Activated CD4-positive, CD25-positive, alpha-beta regulatory T cell treated with anti-CD3 and anti-CD28 coated beads, Interleukin-2, amount 50 U/mL, for 72 hours (primary cell): ENCODE results near the gene PEAK3.
A peak's percentile ranks its signal among the peaks of the same experiment; 100 is the strongest.

Source experiments
- DNase-seq: peaks from one replicate; pipeline ENCODE4 v3.0.0; 2021

The PEAK3 gene

DNA sequence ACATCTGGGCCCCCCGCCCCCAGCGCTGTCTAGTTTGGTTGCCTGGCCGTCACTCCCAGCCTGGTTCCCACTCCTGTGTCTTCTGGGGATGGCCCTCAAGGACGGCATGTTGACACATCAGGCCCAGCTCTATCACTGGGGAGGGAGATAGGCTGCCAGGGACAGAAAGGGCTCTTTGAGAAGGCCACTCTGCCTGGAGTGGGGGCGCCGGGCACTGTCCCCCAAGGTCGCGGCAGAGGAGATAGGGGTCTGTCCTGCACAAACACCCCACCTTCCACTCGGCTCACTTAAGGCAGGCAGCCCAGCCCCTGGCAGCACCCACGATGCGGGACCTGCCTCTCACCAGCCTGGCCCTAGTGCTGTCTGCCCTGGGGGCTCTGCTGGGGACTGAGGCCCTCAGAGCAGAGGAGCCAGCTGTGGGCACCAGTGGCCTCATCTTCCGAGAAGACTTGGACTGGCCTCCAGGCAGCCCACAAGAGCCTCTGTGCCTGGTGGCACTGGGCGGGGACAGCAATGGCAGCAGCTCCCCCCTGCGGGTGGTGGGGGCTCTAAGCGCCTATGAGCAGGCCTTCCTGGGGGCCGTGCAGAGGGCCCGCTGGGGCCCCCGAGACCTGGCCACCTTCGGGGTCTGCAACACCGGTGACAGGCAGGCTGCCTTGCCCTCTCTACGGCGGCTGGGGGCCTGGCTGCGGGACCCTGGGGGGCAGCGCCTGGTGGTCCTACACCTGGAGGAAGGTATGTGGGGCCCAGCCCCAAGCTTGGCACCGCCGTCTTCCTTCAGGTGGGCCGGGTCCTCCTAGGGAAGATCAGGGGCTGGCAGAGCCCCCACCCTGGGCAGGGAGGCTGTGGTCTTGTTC is 32.7 kb downstream of the PEAK3 start, which contains the start of gene AMH:
TSS of gene AMH (plus strand) at position 314 of the 857 bp plus-strand sequence. CDS start at position 324, 10 bp downstream.
- DNase-seq, result no peak

GRCh38 chr19:2248136-2249009 is 33.6 kb downstream of the PEAK3 start:
- DNase-seq, result no peak

DNA sequence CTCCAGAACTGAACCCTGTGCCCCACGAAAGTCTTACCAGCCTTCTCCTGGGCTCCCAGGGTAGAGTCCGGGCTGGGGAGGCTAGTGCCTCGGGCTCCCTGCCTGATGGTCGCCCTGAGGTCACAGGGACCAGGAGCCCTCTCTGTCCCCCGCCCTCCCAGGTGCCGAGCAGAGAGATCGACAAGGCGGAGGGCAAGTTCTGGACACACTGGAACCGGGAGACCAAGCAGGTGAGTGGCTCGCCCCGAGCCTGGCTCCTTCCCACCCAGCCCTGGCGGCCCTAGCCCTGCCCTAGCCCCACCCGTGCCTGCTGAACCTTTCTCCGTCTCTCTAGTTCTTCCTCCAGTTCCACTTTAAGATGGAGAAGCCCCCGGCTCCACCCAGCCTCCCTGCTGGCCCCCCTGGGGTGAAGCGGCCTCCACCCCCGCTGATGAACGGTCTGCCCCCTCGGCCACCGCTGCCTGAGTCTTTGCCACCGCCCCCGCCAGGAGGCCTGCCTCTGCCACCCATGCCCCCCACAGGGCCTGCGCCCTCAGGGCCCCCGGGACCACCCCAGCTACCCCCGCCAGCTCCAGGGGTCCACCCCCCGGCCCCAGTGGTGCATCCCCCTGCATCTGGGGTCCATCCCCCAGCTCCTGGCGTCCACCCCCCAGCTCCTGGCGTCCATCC is 34.4 kb downstream of the PEAK3 start:
- no peak for DNase-seq

- no peak for DNase-seq
Measured at GRCh38 chr19:2246801-2247361, 35.1 kb downstream of the PEAK3 start.

DNA sequence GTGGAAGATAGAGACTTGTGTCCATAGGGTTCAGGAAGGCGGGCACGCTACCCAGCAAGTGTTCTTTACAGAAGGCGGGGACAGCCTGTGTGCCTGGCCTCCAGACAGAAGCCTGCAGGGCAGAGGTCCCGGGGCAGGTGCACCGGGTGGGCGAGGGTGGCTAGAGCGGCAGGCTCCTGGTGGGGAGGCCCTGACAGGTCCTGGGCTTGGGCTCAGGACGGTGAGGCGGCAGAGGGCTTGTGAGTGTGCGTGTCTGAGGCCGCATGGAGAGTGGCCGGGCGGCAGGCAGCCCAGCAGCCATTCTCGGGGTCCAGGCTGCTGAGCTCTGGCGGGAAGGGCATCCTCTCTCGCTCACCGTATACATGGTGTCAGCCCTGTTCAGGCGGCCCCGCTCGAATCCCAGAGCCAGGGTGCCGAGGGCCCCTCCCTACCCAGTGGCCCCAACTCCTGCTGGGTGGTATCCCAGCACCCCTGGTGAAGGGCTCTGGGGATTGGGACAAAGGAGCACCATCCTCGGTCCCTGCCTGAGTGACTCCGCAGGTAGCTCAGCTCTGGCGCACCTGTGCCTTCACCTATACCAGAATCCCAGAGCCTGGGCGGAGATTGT is 35.9 kb downstream of the PEAK3 start:
- no peak for DNase-seq

- no peak for DNase-seq
Measured at GRCh38 chr19:2245273-2245672, 36.7 kb downstream of the PEAK3 start.

- DNase-seq, result no peak
Measured at GRCh38 chr19:2244486-2244885, 37.5 kb downstream of the PEAK3 start.

GRCh38 chr19:2244125-2244411 is 37.9 kb downstream of the PEAK3 start:
- DNase-seq, result no peak

DNA sequence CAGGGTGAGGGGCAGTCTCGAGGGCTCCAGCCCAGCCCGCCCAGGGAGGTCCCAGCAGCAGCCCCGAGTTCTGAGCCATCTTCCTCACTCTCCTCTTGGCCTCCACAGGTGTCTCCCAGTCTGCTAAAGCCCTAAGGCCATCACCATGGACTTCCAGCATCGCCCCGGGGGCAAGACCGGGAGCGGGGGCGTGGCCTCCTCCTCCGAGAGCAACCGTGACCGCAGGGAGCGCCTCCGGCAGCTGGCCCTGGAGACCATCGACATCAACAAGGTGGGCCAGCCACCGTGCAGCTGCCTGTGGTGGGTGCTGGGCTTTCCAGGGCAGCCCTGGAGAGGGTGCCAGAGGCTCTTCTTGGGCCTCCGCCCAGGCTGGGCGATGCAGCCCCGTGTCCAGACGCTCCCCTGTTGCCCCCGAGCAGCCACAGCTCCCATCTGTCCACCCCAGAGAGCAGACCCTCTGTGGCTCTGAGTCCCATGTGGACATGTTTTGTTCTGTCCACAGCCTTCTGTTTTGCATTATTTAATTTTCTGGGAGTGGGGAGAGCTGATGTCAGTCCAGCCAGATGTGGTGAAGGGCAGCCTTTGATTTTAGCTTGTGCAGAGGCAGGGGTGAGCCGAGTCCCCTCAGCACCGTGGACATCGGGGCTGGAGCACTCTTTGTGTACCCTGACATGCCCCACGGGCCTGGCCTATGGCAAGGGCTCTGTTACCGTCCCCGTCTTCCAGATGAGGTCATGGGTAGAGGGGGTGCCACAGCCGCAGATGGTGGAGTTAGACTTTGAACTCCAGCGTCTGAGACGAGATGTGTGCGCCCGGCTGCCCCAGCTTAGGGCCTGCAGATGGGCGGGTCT is 38.5 kb downstream of the PEAK3 start:
- no peak for DNase-seq

DNA sequence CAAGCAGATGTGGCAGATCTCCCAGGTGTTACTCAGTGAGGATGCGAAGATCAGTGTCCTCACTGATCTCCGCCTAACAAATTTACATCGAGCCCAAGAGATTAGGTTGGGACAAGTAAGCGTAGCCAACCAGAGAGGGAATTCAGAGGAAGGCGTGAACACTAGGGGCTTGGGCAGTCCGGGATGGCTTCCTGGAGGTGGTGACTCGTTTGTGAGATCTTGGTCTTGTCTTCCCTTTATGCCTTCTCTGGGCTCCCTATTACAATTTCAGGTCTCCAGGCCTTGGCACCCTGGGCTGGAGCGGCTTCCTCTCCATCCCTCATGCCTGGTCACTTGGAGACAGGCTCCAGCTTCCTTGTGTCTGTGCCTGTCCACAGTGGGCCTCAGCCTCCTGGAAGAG is 39.2 kb downstream of the PEAK3 start:
- no peak for DNase-seq

DNA sequence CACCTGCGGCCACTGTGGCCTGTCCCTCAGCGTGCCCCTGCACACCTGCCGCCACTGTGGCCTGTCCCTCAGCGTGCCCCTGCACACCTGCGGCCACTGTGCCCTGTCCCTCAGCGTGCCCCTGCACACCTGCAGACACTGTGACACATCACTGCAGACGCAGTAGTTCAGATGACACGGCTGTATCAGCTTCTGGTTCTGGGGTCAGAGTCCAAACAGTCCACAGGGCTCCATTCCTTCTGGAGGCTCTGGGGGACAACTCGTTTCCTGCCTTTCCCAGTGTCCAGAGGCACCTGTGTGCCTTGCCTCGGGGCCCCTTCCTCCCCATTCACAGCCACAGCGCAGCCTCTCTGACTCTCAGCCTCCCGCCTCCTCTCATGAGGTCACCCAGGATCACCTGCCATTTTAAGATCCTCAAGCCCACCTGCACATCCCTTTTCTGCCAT is 39.9 kb downstream of the PEAK3 start:
- no peak for DNase-seq

DNA sequence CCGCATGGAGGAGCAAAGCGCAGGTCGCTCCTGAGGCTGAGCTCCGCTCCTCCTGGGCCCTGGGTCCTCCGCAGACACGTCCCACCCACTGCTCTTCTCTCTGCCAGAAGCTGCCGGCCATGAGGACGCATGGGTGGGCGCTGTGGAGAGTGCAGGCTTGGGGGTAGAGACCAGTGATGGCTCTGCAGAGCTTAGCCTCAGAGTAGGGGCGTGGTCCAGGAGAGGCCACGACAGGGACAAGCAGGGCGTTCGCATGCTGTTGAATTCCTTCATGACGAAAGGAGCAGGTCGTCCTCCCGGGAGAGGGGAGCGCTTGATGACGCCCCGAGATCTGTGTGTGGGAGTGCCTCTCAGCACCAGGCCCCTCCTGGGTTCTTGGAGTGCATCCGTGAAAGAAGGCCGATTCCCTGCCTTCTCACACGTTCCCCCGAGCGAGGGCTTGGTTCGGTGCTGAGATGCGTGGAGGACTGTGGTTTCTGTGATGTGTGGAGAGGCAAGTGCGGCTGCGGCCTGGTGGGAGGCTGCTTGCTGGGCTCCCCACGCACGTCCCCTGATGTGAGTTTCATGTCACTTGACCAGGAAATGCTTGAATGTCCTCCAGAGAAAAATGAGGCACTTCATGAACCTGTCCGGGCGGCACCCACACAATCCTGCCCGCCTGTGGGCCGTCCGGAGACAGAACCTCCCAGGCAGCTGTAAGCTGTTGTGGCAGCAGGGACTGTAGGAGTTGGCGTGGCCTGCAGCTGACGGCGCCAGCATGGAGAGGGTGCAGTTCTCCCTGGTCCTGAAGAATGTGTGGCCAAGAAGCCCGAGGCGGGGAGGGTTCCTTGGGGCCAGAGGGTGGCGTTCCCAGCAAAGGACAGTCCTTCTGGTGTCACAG is 40.9 kb downstream of the PEAK3 start:
- no peak for DNase-seq

- no peak for DNase-seq
Measured at GRCh38 chr19:2239771-2240770, 41.9 kb downstream of the PEAK3 start.

DNA sequence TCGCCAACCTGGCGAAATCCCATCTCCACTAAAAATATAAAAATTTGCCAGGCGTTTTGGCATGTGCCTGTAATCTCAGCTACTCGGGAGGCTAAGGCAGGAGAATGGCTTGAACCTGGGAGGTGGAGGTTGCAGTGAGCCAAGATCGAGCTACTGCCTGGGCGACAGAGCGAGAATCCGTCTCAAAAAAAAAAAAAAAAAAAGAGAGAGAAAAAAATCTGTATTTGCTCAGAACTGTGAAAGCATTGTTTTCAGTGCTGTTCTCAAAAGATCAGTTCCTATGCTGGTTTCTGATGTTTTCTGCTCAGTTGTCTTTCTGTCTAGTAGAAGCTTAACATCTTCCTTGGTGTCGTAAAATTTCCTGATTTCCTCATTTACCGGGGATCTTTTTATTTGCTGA is 42.8 kb downstream of the PEAK3 start:
- DNase-seq, result no peak

- no peak for DNase-seq
Measured at GRCh38 chr19:2237869-2238153, 44.2 kb downstream of the PEAK3 start.

- no peak for DNase-seq
Measured at GRCh38 chr19:2237051-2237868, 44.7 kb downstream of the PEAK3 start.

- DNase-seq, result peak; percentile 99
Measured at GRCh38 chr19:2236314-2237050, 45.5 kb downstream of the PEAK3 start, which contains the start of the genes PLEKHJ1 and SF3A2. Gene PLEKHJ1, minus strand, starts transcription at chr19:2236329. Its CDS starts 81 bp downstream, at chr19:2236248. Gene SF3A2, plus strand, starts transcription at chr19:2236824. Its CDS starts 6,595 bp downstream, at chr19:2243419.

DNA sequence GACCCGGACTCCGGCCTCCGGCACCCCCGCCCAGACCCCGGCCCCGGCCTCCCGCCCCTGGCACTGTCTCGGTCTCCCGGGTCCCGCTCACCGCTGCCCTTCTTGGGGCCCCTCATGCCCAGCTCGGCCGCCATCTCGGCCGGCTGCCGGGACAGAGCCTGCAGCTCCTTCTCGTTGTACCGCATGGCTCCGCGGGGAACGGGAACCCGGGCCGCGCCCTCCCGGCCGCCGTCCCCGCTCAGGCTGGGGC is 46.0 kb downstream of the PEAK3 start:
- DNase-seq, result no peak
